Left colon (tissue), 2 donors: ENCODE data around the gene AKR7A2. TPM values are rescaled to one million over a fixed set of nuclear protein-coding genes. Genes with fewer than 3 reads are reported as not detected.
A peak's percentile ranks its signal among the peaks of the same experiment; 100 is the strongest.
"Not testable (repeated sequence)": the region's sequence is repeated elsewhere in the genome, so short reads cannot be mapped to it uniquely, and the experiment has no call there.

ENCODE experiments used
- ATAC-seq: fragments of 200-7000 bp; cut with Tn5 transposase; one replicate; pipeline ENCODE4 v1.9.1; 2020; ENCODE audit warnings: mild to moderate bottlenecking, moderate library complexity
- DNase-seq, 2 donors: peaks; one replicate each; pipeline ENCODE4 v3.0.0-alpha.2; 2020
- intact Hi-C, 2 donors: fragments of 100-400 bp; cut with DNase I in 1 of 2; cut with micrococcal nuclease in 1 of 2; formaldehyde crosslinking; loops; one replicate each; pipeline versions ENCODE4 v1.11.2 to v1.14.0; 2022; cut with DNase I, micrococcal nuclease
- total RNA-seq, 2 donors: library from RNA; stranded (reverse); fragmentation: NEBNext Ultra II Directional; extraction: Animal tissue kit (Norgen Biotek cat#: 25700); gene quantifications; one replicate each; pipeline ENCODE4 v1.2.1, GENCODE V29; 2021
- donor health status: DM: no; HTN: no; CAD: no.
- donor health status: DM: yes; HTN: yes; CAD: no.

The AKR7A2 gene
- total RNA-seq, 2 donors from 2014 or later, result 98.7 to 104 TPM

GRCh38 chr1:19284881-19285280 lies 27.1 kb downstream of the AKR7A2 start:
- intact Hi-C loops, result no loop called here
- ATAC-seq (no peak), DNase-seq (no peak)

DNA sequence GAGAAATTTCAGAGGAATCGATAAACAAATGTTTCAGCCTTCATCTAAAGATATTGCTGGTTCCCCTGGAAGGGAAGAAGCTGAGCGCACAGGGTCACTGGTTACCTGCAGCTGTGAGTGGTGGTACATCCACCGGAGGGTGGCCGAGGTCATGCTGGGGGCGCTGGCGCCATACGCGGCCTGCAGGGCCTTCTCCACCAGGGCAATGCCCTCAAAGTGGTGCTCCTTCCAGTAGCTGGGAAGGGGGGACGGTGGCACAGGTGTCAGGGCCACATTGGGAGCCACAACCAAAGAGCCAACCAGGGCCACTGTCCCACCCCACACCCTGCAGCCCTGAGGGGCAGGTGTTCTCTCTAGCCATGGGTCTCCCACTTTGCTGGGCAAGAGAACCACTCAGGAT lies 28.1 kb downstream of the AKR7A2 start:
- DNase-seq (no peak), ATAC-seq (no peak)
- intact Hi-C loops, result no loop called here

DNA sequence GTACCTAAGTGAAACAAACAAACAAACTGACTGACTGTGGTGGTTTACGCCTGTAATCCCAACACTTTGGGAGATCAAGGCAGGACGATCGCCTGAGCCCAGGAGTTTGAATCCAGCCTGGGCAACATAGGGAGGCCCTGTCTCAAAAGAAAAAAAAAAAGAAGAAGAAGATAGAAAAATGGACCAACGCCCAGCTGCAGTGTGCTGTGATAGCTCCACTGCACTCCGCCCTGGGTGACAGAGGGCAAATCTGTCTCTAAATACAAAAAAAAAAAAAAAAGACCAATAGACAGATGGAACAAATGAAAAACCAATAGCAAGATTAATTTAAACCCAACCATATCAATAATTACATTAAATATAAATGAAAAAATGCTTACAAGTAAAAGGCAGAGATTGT lies 37.3 kb downstream of the AKR7A2 start:
- peak; percentile 21 for ATAC-seq
- intact Hi-C loops, result no loop called here
- peak in 1 of 2 donors; percentile 30 for DNase-seq

DNA sequence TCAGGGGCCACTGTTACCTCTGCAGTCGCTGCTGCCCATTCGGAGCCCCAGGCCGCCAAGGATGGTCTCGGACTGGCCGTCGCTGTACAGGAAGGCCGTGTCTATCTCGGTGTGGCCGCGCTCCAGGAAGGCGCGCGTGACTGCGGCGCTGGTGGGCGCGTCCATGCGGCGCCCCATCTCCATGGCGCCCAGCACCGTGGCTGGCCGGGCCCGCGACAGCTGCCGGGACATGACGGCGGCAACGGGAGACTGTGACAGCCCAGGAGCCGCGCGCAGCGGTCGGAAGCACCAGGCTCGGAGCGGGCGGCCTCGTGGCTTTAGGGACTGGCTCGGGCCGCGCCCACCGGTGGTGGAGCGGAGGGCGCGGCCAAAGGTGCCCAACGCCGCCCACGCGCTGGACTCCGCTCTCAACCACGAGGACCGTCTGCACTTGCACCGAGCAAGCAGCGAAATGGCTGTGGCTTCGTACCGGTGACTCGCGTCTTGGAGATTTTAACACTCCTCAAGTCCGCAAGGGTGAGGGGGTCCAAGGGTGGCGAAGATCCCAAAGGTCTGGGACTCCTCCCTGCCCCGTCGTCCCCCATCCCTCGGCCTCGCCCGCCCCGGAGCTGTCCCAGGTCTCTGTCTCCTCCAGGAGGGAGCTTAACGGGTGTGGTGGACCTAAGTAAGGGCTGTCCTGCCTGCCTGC lies 38.0 kb downstream of the AKR7A2 start:
- DNase-seq (peak; percentile 50 to 60), ATAC-seq (peak; percentile 70)
- intact Hi-C loops, result not testable (repeated sequence)

GRCh38 chr1:19273106-19273843 lies 38.7 kb downstream of the AKR7A2 start:
- intact Hi-C loops, result no loop called here
- ATAC-seq (peak; percentile 69), DNase-seq (peak; percentile 42 to 59)

DNA sequence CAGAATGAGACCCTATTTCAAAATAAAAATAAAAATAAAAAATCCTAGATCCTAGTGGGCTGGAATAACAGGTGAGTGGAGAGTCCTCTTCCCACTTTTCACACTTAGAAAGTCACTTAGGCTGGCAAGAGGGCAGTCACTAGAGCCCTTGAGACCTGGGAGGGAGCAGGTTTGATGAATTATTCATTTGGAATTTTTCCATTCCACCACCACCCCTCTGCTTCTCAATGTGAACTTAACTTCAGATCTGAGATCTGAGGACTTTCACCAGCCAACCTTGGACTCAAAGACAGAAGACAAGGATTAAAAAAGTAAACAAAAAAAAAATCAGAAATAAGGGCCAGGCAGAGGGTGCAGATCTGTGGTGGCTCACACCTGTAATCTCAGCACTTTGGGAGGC lies 39.9 kb downstream of the AKR7A2 start:
- intact Hi-C loops, result no loop called here
- no peak for DNase-seq

DNA sequence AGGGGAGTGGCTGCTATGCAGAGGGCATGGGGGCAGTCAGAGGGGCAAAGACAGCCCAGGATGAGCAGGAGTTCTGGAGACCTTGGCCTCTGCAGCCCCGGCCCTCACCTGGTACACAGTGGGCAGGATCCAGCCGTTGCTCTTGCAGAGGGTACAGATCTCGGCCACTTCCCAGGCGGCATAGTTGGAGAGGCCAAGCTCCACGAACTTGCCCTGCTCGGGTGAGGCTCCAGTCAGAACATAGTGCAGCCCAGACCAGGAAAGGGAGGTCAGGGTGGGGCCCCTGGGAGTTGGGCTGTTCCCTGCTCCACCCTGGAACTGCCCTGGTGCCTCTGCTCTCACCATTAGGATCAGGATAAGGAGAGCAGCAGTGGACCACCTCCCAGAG lies 41.6 kb downstream of the AKR7A2 start:
- DNase-seq, result peak; percentile 71 to 78
- ATAC-seq, result peak; percentile 75
- intact Hi-C loops, result not testable (repeated sequence)

More for the DNA sequence above, 39.9 kb downstream of the AKR7A2 start:
- ATAC-seq, result no peak

- peak; percentile 16 for ATAC-seq
- intact Hi-C loops, DNase-seq: not testable (repeated sequence)
These were observed 42.3 kb downstream of the AKR7A2 start for GRCh38 chr1:19269427-19270342.

DNA sequence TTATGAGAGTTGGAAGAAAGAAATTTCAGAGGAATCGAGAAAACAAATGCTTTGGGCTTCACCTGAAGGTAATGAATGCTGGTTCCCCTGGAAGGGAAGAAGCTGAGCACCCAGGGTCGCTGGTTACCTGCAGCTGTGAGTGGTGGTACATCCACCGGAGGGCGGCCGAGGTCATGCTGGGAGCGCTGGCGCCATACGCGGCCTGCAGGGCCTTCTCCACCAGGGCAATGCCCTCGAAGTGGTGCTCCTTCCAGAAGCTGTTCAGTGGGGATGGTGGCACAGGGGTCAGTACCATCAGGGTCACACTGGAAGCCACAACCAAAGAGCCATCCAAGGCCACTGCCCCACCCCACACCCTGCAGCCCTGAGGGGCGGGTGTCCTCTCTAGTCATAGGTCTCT lies 43.5 kb downstream of the AKR7A2 start:
- ATAC-seq (no peak), DNase-seq (no peak)
- intact Hi-C loops, result no loop called here

- DNase-seq (no peak), ATAC-seq (no peak)
- intact Hi-C loops, result no loop called here
These were observed 49.2 kb downstream of the AKR7A2 start for GRCh38 chr1:19262744-19263143.

DNA sequence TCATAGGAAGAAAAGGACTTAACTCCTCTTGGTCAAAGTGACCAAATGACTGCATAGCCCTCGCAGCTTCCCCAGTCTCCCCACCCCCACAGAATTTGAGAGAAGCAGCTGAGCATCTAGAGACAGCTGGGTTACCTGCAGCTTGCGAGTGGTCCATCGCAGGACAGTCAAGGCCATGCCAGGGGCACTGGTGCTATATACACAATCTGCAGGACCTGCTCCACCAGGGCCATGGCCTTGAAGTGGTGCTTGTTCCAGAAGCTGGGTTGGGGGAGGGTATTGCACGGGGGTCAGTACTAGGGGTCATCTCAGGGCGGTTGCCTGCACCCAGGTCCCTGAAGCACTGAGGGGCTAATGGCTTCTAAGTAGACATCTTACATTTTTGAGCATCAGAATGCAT lies 49.9 kb downstream of the AKR7A2 start:
- DNase-seq (no peak), ATAC-seq (no peak)
- intact Hi-C loops, result no loop called here

GRCh38 chr1:19260211-19261138 lies 51.5 kb downstream of the AKR7A2 start:
- intact Hi-C loops, result no loop called here
- ATAC-seq (peak; percentile 83), DNase-seq (peak; percentile 49 to 68)

GRCh38 chr1:19258353-19258752 lies 53.6 kb downstream of the AKR7A2 start:
- intact Hi-C loops, result no loop called here
- ATAC-seq (no peak), DNase-seq (no peak)

- DNase-seq, result no peak
- intact Hi-C loops, result no loop called here
- no peak for ATAC-seq
These were observed 54.6 kb downstream of the AKR7A2 start for GRCh38 chr1:19257178-19257914.

- DNase-seq, ATAC-seq, intact Hi-C loops: not testable (repeated sequence)
These were observed 55.6 kb downstream of the AKR7A2 start for GRCh38 chr1:19256301-19256700.

DNA sequence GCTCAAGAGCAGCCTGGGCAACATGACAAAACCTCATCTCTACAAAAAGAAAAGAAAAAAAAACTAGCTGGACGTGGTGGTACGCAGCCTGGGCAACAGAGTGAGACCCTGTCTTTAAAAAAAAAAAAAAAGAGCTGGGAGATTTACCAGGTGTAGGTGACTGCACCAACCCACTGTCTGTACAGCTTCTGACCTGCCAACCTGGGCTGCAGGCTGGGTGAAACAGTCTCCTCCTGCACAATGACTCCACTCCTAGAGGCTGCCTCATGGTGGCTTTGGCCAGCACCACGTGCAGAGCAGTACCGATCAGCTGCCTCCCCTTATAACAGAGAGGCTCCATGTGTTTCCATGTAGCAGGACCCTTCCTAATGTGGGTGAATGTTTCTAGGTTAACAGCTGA lies 56.7 kb downstream of the AKR7A2 start:
- ATAC-seq (no peak), DNase-seq (no peak)
- intact Hi-C loops, result no loop called here

DNA sequence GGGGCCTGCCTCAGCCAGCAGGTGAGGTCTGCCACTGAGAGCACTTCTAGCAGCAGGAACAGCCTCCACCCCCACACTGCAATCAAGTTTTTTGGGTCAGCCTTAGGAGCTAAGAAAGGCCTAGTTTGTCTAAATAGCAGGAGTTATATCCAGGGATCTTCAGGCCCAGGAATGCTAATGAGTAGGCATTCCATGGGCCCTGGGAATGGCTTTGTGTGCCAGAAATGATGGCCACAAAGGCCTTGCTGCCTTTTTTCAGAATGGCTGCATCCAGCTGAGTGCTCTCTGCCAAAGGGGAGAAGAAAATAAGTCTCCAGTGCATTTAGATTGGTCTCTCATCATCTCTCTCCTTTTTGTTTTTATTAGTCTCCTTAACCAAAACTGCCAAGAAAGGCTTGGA lies 57.5 kb downstream of the AKR7A2 start:
- intact Hi-C loops, result no loop called here
- DNase-seq (no peak), ATAC-seq (no peak)
